Heart left ventricle (tissue), 16 donors: ENCODE measurements around the gene UBALD1. TPM values are rescaled to one million over a fixed set of nuclear protein-coding genes. Genes with fewer than 3 reads are reported as not detected.

Source experiments
- ATAC-seq, 4 donors: fragments of 200-7000 bp; cut with Tn5 transposase; one replicate each; pipeline ENCODE4 v1.9.1; 2020 to 2022; ENCODE audit warnings: moderate library complexity in 4 of 4, mild to moderate bottlenecking in 3 of 4, moderate number of reproducible peaks in 1 of 4
- DNase-seq, 5 donors: peaks; one replicate each; pipeline ENCODE4 v3.0.0-alpha.2; 2020
- H3K27ac ChIP-seq, 12 donors: fragments of 200-600 bp; sonication (generic) in 4 of 12; one replicate each; pipeline versions ENCODE4 v1.5.0 to v1.8.0; 2016 to 2022; ENCODE audit warnings: mild to moderate bottlenecking in 2 of 12
- H3K27me3 ChIP-seq, 9 donors: fragments of 200-600 bp; sonication (generic) in 2 of 9; one replicate each; pipeline versions ENCODE4 v1.5.1 to v1.8.0; 2016 to 2022; ENCODE audit warnings: mild to moderate bottlenecking in 3 of 9
- H3K36me3 ChIP-seq, 9 donors: fragments of 200-600 bp; sonication (generic) in 2 of 9; one replicate each; pipeline versions ENCODE4 v1.5.0 to v1.8.0; 2018 to 2022; ENCODE audit warnings: mild to moderate bottlenecking in 2 of 9
- H3K4me1 ChIP-seq, 12 donors: fragments of 200-600 bp; sonication (generic) in 4 of 12; one replicate each; pipeline versions ENCODE4 v1.5.0 to v1.8.0; 2016 to 2022; ENCODE audit warnings: mild to moderate bottlenecking in 3 of 12
- H3K4me3 ChIP-seq, 12 donors: fragments of 200-600 bp; sonication (generic) in 4 of 12; one replicate each; pipeline versions ENCODE4 v1.5.0 to v1.8.0; 2017 to 2022; ENCODE audit warnings: mild to moderate bottlenecking in 9 of 12, moderate library complexity in 4 of 12
- H3K9me3 ChIP-seq, 12 donors: fragments of 200-600 bp; sonication (generic) in 4 of 12; one replicate each; pipeline versions ENCODE4 v1.5.0 to v1.8.0; 2016 to 2022; ENCODE audit warnings: mild to moderate bottlenecking in 1 of 12
- CTCF ChIP-seq, 12 donors: fragments of 200-600 bp; sonication (generic) in 4 of 12; IDR thresholded peaks; one replicate each; pipeline versions ENCODE4 v1.5.0 to v1.8.0; 2018 to 2022; ENCODE audit warnings: antibody characterized with exemption in 12 of 12, mild to moderate bottlenecking in 5 of 12
- POLR2A ChIP-seq, 2 donors: fragments of 450-650 bp; IDR thresholded peaks; one replicate each; pipeline ENCODE4 v1.6.1; 2017; ENCODE audit warnings: antibody characterized with exemption in 2 of 2, mild to moderate bottlenecking in 2 of 2, moderate library complexity in 2 of 2
- WGBS, 4 donors: extraction: QIAGEN DNeasy Blood & Tissue Kit in 2 of 4; methylation state at CpG; one replicate each; pipeline versions ENCODE4 v1.1.5 to v1.1.7; 2013 to 2018; 5-methylcytosine and 5-hydroxymethylcytosine counted together
- intact Hi-C, 10 donors: fragments of 100-400 bp; cut with DNase I; formaldehyde crosslinking; loops; one replicate each; pipeline versions ENCODE4 v1.11.1 to v1.14.2; 2022
- polyA plus RNA-seq, 2 donors: library from polyadenylated mRNA; stranded (reverse); fragments of 200-250 nt; gene quantifications; one replicate each; pipeline ENCODE4 v1.2.3, GENCODE V29; 2013
- total RNA-seq, 9 donors: library from RNA; depleted of rRNA in 2 of 9; stranded (reverse); fragments of >200 nt in 2 of 9; fragmentation: NEBNext Ultra II Directional in 3 of 9; extraction: Animal tissue kit (Norgen Biotek cat#: 25700) in 3 of 9; gene quantifications; one replicate each; pipeline versions ENCODE4 v1.1.0 to v1.2.4, GENCODE V29; 2016 to 2023
- donor health status: ischemic (EF 13 %, LVEDD 7.1; RV severe dilation, severe dysfunction).
- donor health status: healthy with polysubstance abuse.
- donor health status: DM: no; HTN: yes; CAD: no.
- donor health status: DM: no; HTN: no; CAD: no.
- donor health status: ischemic (EF 25% LVEDD 6.9; RV normal size, moderate dysfunction).
- donor health status: ischemic (EF 25% LVEDD 5.7; RV mildly dilated, moderate dysfunction).
- donor health status: healthy.
- donor health status: DM: yes; HTN: yes; CAD: no.
- donor health status: ischemic (EF 35%, LVEDD 5.7; RV mildly dilated, moderate dysfunction).
- donor health status: nonischemic (EF 11% LVEDD 7.7; RV severe dilation, severe dysfunction).
- donor health status: DM: yes; HTN: yes; CAD: no.
- donor health status: PGD.
- donor health status: ischemic (EF 29% LVEDD 5.4; RV normal size, mild dysfunction).
- donor health status: nonischemic (EF 23%, LVEDD 6.1; RV moderate dilation, normal function).

UBALD1 gene
- total and polyA plus RNA-seq, 11 donors: 9.1 to 38.9 (median 19.4) TPM

GRCh38 chr16:4601036-4601863 lies 13.4 kb downstream of the UBALD1 start:
- ATAC-seq (no peak), DNase-seq (no peak)
- 35 to 51% (median 38%) methylated on average over 18 of the region's 18 CpGs for WGBS, 4 donors
- H3K27me3 ChIP-seq: no peaks in the 10 kb centered on the region
- TF ChIP-seq CTCF (IDR thresholded peaks at IDR 0.05): no peak
- no peak for TF ChIP-seq POLR2A (IDR thresholded peaks at IDR 0.05)
- peak overlapping the region in 1 of 12 donors; percentile 14 for H3K4me3 ChIP-seq
- peaks cover 0 to 22% (median 0%) of the 10 kb centered on the region in 12 donors for H3K4me1 ChIP-seq
- H3K27ac ChIP-seq: no peak overlapping the region
- no peaks in the 10 kb centered on the region for H3K9me3 ChIP-seq
- no peaks in the 10 kb centered on the region for H3K36me3 ChIP-seq
- intact Hi-C loops: no loop called here

- H3K4me3 ChIP-seq: no peak overlapping the region
- WGBS, 4 donors: 69 to 84% (median 80%) methylated on average over 8 of the region's 8 CpGs
- no peaks in the 10 kb centered on the region for H3K9me3 ChIP-seq
- TF ChIP-seq CTCF (IDR thresholded peaks at IDR 0.05) (no peak), POLR2A (IDR thresholded peaks at IDR 0.05) (no peak)
- peaks cover 0 to 16% (median 0%) of the 10 kb centered on the region in 12 donors for H3K4me1 ChIP-seq
- H3K27ac ChIP-seq: no peak overlapping the region
- intact Hi-C loops: no loop called here
- no peaks in the 10 kb centered on the region for H3K27me3 ChIP-seq
- DNase-seq (no peak), ATAC-seq (no peak)
- no peaks in the 10 kb centered on the region for H3K36me3 ChIP-seq
Measured at GRCh38 chr16:4599545-4599944, 15.1 kb downstream of the UBALD1 start.

- H3K36me3 ChIP-seq: no peaks in the 10 kb centered on the region
- H3K27me3 ChIP-seq: no peaks in the 10 kb centered on the region
- peaks cover 0 to 13% (median 0%) of the 10 kb centered on the region in 12 donors for H3K4me1 ChIP-seq
- H3K9me3 ChIP-seq: no peaks in the 10 kb centered on the region
- intact Hi-C loops: no loop called here
- no peak overlapping the region for H3K27ac ChIP-seq
- no peak overlapping the region for H3K4me3 ChIP-seq
- no peak for TF ChIP-seq CTCF (IDR thresholded peaks at IDR 0.05)
- TF ChIP-seq POLR2A (IDR thresholded peaks at IDR 0.05): no peak
- DNase-seq (no peak), ATAC-seq (no peak)
- 86 to 94% (median 89%) methylated on average over 10 of the region's 10 CpGs for WGBS, 4 donors
Measured at GRCh38 chr16:4599037-4599436, 15.7 kb downstream of the UBALD1 start.

GRCh38 chr16:4597174-4597573 lies 17.5 kb downstream of the UBALD1 start:
- Histone ChIP-seq H3K36me3 (no peaks in the 10 kb centered on the region), H3K27me3 (no peaks in the 10 kb centered on the region), H3K27ac (no peak overlapping the region), H3K4me3 (no peak overlapping the region), H3K4me1 (peaks cover 0 to 13% (median 0%) of the 10 kb centered on the region in 12 donors), H3K9me3 (no peaks in the 10 kb centered on the region)
- 64 to 75% (median 73%) methylated on average over 9 of the region's 9 CpGs for WGBS, 4 donors
- TF ChIP-seq CTCF (IDR thresholded peaks at IDR 0.05) (no peak), POLR2A (IDR thresholded peaks at IDR 0.05) (no peak)
- ATAC-seq: no peak
- intact Hi-C loops: no loop called here
- DNase-seq: no peak
